Gastrocnemius medialis (tissue), 4 donors: ENCODE data around the gene PID1.

Experiments used
- CTCF ChIP-seq, 5 experiments: fragments of 450-650 bp in 3 of 5; fragments of 200-600 bp in 2 of 5; sonication (generic) in 2 of 5; IDR thresholded peaks in 4 of 5; conservative IDR thresholded peaks in 1 of 5; 1 replicate in 4 of 5; 2 replicates in 1 of 5; pipeline ENCODE4 v1.5.1; 2016 to 2019; ENCODE audit warnings: antibody characterized with exemption in 5 of 5, mild to moderate bottlenecking in 3 of 5, moderate library complexity in 3 of 5
- POLR2A ChIP-seq, 2 donors: fragments of 450-650 bp; IDR thresholded peaks; one replicate each; pipeline ENCODE4 v1.6.1; 2017; ENCODE audit warnings: antibody characterized with exemption in 2 of 2, mild to moderate bottlenecking in 2 of 2, moderate library complexity in 2 of 2

- TF ChIP-seq CTCF (IDR thresholded peaks at IDR 0.05 in 4 of 5, conservative IDR thresholded peaks at IDR 0.05 in 1 of 5) (no peak), POLR2A (IDR thresholded peaks at IDR 0.05) (no peak)
These were observed 180.9 kb downstream of the PID1 start for GRCh38 chr2:229090225-229090624.
